Measurements from ENCODE around the gene LGALS16.
"Not testable (repeated sequence)": the region's sequence is repeated elsewhere in the genome, so short reads cannot be mapped to it uniquely, and the experiment has no call there.

Gene LGALS16

GRCh38 chr19:39679056-39679790 lies 23.5 kb downstream of the LGALS16 start:
- no peak for DNase-seq

DNA sequence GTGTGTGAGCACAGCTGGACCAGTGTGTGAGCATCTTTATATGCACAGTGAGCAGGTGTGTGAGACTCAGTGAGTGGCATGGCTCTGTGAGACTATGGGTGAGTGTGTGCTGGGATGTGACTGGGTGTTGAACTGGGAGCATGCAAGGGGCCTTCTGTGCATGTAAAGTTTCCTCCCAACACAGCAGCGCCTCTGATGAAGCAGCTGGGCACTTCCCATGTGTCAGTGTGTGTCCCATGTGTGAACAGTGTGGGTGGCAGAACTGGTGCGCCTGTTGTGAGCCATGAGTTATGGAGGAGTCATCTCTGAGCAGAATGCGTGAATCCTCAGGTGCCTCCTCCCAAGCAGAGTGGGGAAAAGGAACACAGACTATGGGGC lies 24.1 kb downstream of the LGALS16 start:
- DNase-seq: no peak

GRCh38 chr19:39680593-39680992 lies 24.9 kb downstream of the LGALS16 start:
- DNase-seq: no peak

GRCh38 chr19:39681416-39681815 lies 25.7 kb downstream of the LGALS16 start:
- DNase-seq: no peak

GRCh38 chr19:39684267-39684666 lies 28.6 kb downstream of the LGALS16 start:
- DNase-seq: no peak

DNA sequence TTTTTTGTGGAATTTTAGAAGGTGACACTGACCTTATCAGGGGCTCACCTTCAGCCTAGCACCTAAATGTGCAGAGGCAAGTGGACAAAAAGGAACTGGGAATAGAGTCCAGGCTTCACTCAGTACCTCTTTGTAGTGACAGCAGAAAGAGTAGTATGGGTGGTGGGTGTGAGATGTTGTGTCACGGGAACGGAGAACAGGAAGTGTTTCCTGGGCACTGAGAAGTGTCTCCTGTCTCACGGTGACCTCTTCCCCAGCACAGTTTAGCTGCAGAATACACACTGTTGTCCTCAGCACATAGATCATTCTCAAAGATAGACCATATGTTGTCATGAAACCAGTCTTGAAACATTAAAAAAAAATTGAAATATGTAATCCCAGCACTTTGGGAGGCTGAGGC lies 31.0 kb downstream of the LGALS16 start:
- DNase-seq: no peak

DNA sequence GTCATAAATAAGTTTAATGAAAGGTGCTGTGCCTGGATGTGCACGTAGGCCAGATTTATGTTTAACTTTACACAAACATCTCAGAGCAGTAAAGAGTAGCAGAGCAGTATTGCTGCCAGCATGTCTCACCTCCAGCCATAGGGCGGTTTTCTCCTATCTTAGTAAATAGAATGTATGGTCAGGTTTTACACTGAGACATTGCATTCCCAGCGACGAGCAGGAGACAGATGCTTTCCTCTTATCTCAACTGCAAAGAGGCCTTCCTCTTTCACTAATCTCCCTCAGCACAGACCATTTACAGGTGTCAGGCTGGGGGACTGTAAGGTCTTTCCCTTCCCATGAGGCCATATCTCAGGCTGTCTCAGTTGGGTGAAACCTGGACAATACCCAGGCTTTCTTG lies 32.9 kb downstream of the LGALS16 start:
- DNase-seq: not testable (repeated sequence)

DNA sequence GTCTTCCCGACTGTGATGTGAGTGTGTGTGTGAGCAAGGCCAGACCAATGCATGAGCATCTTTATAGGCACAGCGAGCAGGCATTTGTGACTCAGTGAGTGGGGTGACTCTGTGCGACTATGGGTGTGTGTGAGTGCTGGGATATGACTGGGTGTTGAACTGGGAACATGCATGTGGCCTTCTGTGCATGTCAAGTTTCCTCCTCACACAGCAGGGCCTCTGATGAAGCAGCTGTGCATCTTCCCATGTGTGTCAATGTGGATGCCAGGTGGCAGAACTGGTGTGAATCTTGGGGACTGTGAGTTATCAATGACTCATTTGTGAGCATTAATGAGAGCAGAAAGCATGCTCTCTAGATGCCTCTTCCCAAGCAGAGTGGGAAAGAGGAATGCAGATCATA lies 36.5 kb downstream of the LGALS16 start:
- no peak for DNase-seq

- DNase-seq: no peak
Measured at GRCh38 chr19:39692822-39693221, 37.1 kb downstream of the LGALS16 start.

DNA sequence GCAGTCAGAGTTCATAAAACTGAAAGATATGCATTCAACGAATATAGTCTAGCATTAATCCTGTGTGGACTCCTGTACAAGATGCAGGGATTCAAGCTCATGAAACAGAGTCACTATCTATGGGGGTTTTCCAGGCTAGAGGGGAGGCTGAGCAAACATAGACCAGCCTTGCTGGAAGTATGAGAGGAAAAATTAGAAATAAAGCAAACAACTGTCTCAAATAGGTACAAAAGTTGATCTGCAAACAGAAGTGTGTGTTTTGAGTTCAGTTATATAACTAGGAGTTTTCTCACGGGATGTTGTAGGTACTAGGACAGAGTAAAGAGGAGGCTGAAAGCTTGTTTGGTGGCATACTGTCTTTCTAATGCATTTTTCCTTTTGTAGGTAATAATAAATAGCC lies 40.0 kb downstream of the LGALS16 start:
- DNase-seq: no peak

- no peak for DNase-seq
Measured at GRCh38 chr19:39696387-39696786, 40.7 kb downstream of the LGALS16 start.

- DNase-seq: no peak
Measured at GRCh38 chr19:39698535-39698934, 42.8 kb downstream of the LGALS16 start.

DNA sequence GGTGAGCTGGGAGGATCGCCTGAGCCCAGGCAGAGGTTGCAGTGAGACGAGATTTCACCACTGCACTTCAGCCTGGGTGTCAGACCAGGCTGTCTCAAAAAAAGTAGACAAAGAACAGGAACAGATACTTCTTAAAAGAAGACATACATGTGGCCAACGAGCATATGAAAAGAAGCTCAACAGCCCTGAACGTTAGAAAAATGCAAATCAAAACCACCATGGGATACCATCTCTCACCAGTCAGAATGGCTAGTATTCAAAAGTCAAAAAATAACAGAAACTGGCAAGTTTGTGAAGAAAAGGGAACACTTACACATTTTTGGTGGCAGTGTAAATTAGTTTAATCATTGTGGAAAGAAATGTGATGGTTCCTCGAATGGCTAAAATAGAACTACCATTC lies 45.6 kb downstream of the LGALS16 start:
- no peak for DNase-seq

- no peak for DNase-seq
Measured at GRCh38 chr19:39704181-39705044, 48.7 kb downstream of the LGALS16 start, which contains the start of gene LGALS14. Gene LGALS14, plus strand, starts transcription at chr19:39704481. Its CDS starts 48 bp downstream, at chr19:39704529.

DNA sequence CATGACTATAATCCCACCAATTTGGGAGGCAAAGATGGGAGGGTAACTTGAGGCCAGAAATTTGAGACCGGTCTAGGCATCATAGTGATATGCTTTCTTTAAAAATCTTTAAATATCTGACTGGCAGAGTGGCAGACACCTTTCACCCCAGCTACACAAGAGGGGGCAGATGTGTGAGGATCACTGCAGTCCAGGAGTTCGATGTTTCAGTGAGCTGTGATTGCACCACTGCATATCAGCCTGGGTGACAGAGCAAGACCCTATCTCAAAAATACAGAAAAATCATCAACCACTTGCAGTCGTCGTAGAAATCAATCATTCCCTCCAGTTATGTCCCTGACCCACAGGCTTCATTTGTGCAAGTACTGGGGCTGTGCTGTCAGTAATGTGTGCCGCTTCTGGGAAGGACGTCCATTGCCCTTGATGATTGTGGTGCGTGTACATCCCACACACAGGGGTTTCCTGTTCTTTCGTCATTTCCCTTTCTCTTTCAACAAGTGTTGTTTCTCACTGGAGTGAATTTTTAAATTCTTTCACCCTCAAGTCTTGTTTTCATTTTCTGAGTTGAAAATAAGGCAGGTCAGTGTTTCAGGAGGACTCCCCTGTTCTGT lies 50.0 kb downstream of the LGALS16 start:
- no peak for DNase-seq

GRCh38 chr19:39708594-39708993 lies 52.9 kb downstream of the LGALS16 start:
- no peak for DNase-seq

GRCh38 chr19:39709026-39709872 lies 53.5 kb downstream of the LGALS16 start:
- no peak for DNase-seq

Data from activated effector memory CD4-positive, alpha-beta T cell treated with Interleukin-2 at 50 U/mL for 16 hours (primary cell).